Trophoblast cell (in vitro differentiated cells and primary cell): ENCODE results near the gene CDKAL1.

Experiments
- DNase-seq, 2 donors: peaks; one replicate each; pipeline ENCODE4 v3.0.0-alpha.2; 2016
- H2AFZ ChIP-seq: 2 replicates; pipeline ENCODE4 v1.6.1; 2013; ENCODE audit warnings: low read length, moderate library complexity, mild to moderate bottlenecking; ENCODE audit not compliant: insufficient read depth, poor library complexity
- H2AK5ac ChIP-seq: 2 replicates; pipeline ENCODE4 v1.6.1; 2013; ENCODE audit warnings: mild to moderate bottlenecking, low read length
- H2BK120ac ChIP-seq: 2 replicates; pipeline ENCODE4 v1.6.1; 2013; ENCODE audit warnings: low read length, mild to moderate bottlenecking, moderate library complexity; ENCODE audit not compliant: insufficient read depth, poor library complexity
- H2BK12ac ChIP-seq: 2 replicates; pipeline ENCODE4 v1.6.1; 2013; ENCODE audit warnings: mild to moderate bottlenecking, low read length, moderate library complexity
- H2BK5ac ChIP-seq: 2 replicates; pipeline ENCODE4 v1.6.1; 2013; ENCODE audit warnings: low read length, low read depth, moderate library complexity, mild to moderate bottlenecking; ENCODE audit not compliant: poor library complexity
- H3K14ac ChIP-seq: 2 replicates; pipeline ENCODE4 v1.6.1; 2013; ENCODE audit warnings: mild to moderate bottlenecking, low read length
- H3K18ac ChIP-seq: 2 replicates; pipeline ENCODE4 v1.6.1; 2013; ENCODE audit warnings: mild to moderate bottlenecking, low read length
- H3K23ac ChIP-seq: 2 replicates; pipeline ENCODE4 v1.6.1; 2013; ENCODE audit warnings: low read length
- H3K27ac ChIP-seq: 2 replicates; pipeline ENCODE4 v1.5.1; 2013; ENCODE audit warnings: low read depth, mild to moderate bottlenecking, inconsistent platforms, low read length, moderate library complexity
- H3K27me3 ChIP-seq: 2 replicates; pipeline ENCODE4 v1.6.1; 2013; ENCODE audit warnings: inconsistent platforms, mild to moderate bottlenecking, low read length, moderate library complexity; ENCODE audit not compliant: insufficient read depth
- H3K36me3 ChIP-seq, 2 experiments: 1 replicate in 1 of 2; 2 replicates in 1 of 2; pipeline ENCODE4 v1.6.1; 2013; ENCODE audit warnings: low read length in 2 of 2, mild to moderate bottlenecking in 2 of 2, moderate library complexity in 1 of 2; ENCODE audit not compliant: insufficient read depth in 2 of 2, control insufficient read depth in 1 of 2
- H3K4ac ChIP-seq: 2 replicates; pipeline ENCODE4 v1.6.1; 2013; ENCODE audit warnings: low read depth, mild to moderate bottlenecking, low read length, moderate library complexity
- H3K4me1 ChIP-seq, 2 experiments: 1 replicate in 1 of 2; 2 replicates in 1 of 2; pipeline ENCODE4 v1.6.1; 2013; ENCODE audit warnings: low read length in 2 of 2, mild to moderate bottlenecking in 2 of 2, moderate library complexity in 1 of 2; ENCODE audit not compliant: insufficient read depth in 2 of 2, control insufficient read depth in 1 of 2
- H3K4me2 ChIP-seq: 2 replicates; pipeline ENCODE4 v1.6.1; 2013; ENCODE audit warnings: inconsistent platforms, mild to moderate bottlenecking, low read length, moderate library complexity
- H3K4me3 ChIP-seq: 2 replicates; pipeline ENCODE4 v1.5.1; 2013; ENCODE audit warnings: mild to moderate bottlenecking, low read depth, low read length, inconsistent platforms
- H3K79me1 ChIP-seq: one replicate; pipeline ENCODE4 v1.6.1; 2013; ENCODE audit warnings: low read length
- H3K79me2 ChIP-seq: 2 replicates; pipeline ENCODE4 v1.6.1; 2013; ENCODE audit warnings: low read length, mild to moderate bottlenecking; ENCODE audit not compliant: control insufficient read depth, insufficient read depth, poor library complexity
- H3K9ac ChIP-seq: 2 replicates; pipeline ENCODE4 v1.6.1; 2013; ENCODE audit warnings: mild to moderate bottlenecking, low read length
- H3K9me3 ChIP-seq: 2 replicates; pipeline ENCODE4 v1.6.1; 2013; ENCODE audit warnings: low read depth, mild to moderate bottlenecking, control low read depth, inconsistent platforms, low read length; ENCODE audit not compliant: insufficient read depth
- H4K12ac ChIP-seq: 2 replicates; pipeline ENCODE4 v1.6.1; 2013; ENCODE audit warnings: low read depth, mild to moderate bottlenecking, low read length, moderate library complexity
- H4K8ac ChIP-seq: 2 replicates; pipeline ENCODE4 v1.6.1; 2013; ENCODE audit warnings: low read depth, mild to moderate bottlenecking, low read length, moderate library complexity
- H4K91ac ChIP-seq: one replicate; pipeline ENCODE4 v1.6.1; 2013; ENCODE audit warnings: low read depth, mild to moderate bottlenecking, low read length, moderate library complexity
- WGBS: extraction: QIAGEN DNeasy Blood & Tissue Kit; methylation state at CpG from one replicate; pipeline ENCODE4 v1.1.7; 2013; ENCODE audit warnings: missing lambda C conversion rate; ENCODE audit not compliant: insufficient read length, insufficient coverage; ENCODE audit errors: extremely low coverage; 5-methylcytosine and 5-hydroxymethylcytosine counted together

Gene CDKAL1

DNA sequence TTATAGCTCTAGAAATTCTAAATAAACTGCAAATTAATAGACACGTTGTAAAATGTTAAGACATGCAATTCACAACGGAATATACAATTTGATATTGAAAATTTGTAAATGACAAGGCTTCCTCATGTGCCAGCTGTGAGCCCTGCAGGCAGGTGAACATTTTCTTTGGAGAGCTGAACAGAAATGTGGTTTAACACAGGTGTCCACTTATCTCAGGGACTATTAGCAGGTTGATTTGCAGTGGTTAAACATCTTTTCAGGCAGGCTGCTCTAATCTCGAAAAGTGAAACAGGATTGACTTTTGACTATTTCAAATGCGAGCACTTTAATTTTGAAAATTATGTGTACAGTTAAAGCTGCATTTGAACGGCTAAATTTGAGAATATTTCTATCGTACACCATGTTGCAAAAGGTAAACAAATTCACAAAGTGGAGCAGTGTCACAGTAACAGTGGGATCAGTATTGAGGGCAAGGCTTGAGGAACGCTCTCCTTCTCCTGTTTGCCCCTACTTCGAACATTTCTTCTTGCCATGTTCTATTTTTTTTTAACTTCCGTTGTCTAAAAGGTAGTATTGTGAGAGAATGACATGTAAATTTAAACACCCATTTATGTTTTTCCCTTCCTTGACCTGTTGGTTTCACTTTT lies 210.8 kb downstream of the CDKAL1 start:
- no peaks in the 10 kb centered on the region for H3K4me1 ChIP-seq
- no peak overlapping the region for H4K91ac ChIP-seq
- H3K9me3 ChIP-seq = peaks cover 2% of the 10 kb centered on the region
- H3K9ac ChIP-seq = no peak overlapping the region
- no peak overlapping the region for H2BK12ac ChIP-seq
- no peak overlapping the region for H3K23ac ChIP-seq
- no peak overlapping the region for H3K18ac ChIP-seq
- H3K36me3 ChIP-seq = no peaks in the 10 kb centered on the region
- H3K79me2 ChIP-seq = no peaks in the 10 kb centered on the region
- WGBS = no CpG with 5 or more reads among the region's 9 CpGs
- H2AK5ac ChIP-seq = no peak overlapping the region
- no peak for DNase-seq
- no peaks in the 10 kb centered on the region for H3K79me1 ChIP-seq
- H3K27ac ChIP-seq = no peak overlapping the region
- no peak overlapping the region for H2AFZ ChIP-seq
- no peak overlapping the region for H4K8ac ChIP-seq
- H2BK120ac ChIP-seq = no peak overlapping the region
- no peak overlapping the region for H3K14ac ChIP-seq
- H3K27me3 ChIP-seq = no peaks in the 10 kb centered on the region
- no peak overlapping the region for H3K4me2 ChIP-seq
- no peak overlapping the region for H2BK5ac ChIP-seq
- no peak overlapping the region for H4K12ac ChIP-seq
- H3K4me3 ChIP-seq = no peak overlapping the region
- no peak overlapping the region for H3K4ac ChIP-seq

DNA sequence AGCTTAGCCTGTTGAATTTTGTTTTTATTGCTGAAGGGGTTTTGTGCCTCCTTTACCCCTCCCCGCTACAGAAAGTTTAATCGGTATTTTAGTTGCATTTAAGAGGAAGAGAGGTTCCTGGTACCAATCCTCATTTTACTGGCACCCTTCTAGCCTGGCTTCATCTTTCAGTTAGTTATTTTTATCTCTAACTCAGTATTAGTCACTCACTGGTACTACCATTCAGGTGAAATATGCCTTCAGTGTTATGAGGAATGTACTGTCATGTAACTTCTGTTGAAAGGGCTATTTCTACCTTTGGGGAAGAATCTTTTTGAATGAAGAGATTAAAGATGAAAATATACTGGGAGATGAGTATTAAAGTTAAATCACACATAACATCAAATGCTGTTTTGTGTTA lies 211.8 kb downstream of the CDKAL1 start:
- Histone ChIP-seq H4K91ac (no peak overlapping the region), H2AFZ (no peak overlapping the region), H3K14ac (no peak overlapping the region), H3K36me3 (no peaks in the 10 kb centered on the region), H4K12ac (no peak overlapping the region), H3K27ac (no peak overlapping the region), H3K79me2 (no peaks in the 10 kb centered on the region), H3K27me3 (no peaks in the 10 kb centered on the region), H2BK5ac (no peak overlapping the region), H4K8ac (no peak overlapping the region), H3K4me1 (no peaks in the 10 kb centered on the region), H2AK5ac (no peak overlapping the region), H3K23ac (no peak overlapping the region), H3K4me2 (no peak overlapping the region), H3K4ac (no peak overlapping the region), H2BK12ac (no peak overlapping the region), H3K79me1 (no peaks in the 10 kb centered on the region), H3K18ac (no peak overlapping the region), H3K4me3 (no peak overlapping the region), H3K9me3 (peaks cover 2% of the 10 kb centered on the region), H2BK120ac (no peak overlapping the region), H3K9ac (no peak overlapping the region)
- DNase-seq = no peak
- WGBS = no CpG with 5 or more reads among the region's 2 CpGs

DNA sequence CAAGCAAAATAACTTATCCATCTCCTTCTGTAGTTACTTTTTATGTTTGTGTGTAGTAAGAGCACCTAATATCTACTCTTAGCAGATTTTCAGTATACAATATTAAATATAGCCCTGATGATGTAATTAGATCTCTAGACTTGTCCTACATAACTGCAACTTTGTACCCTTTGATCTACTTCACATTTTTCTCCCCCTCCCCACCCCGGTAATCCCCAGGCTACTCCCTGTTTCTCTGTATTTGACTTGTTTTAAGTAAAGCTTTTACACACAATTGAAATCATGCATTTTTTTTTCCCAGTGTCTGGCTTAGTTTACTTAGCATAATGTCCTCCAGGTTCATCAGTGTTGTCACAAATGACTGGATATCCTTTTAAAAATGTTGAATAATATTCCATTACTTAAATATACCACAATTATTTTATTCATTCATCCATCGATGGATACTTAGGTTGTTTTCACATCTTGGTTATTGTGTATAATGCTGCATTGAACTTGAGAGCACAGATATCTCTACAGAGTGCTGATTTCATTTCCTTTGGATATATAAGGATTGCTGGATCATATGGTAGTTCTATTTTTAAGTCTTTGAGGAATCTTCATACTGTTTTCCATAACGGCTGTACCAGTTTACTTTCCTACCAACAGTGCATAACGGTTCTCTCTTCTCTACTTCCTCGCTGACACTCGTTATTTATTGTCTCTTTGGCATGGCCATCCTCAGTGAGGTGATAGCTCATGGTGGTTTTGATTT lies 212.7 kb downstream of the CDKAL1 start:
- H2AK5ac ChIP-seq = no peak overlapping the region
- H3K18ac ChIP-seq = no peak overlapping the region
- H4K8ac ChIP-seq = no peak overlapping the region
- no peak overlapping the region for H3K14ac ChIP-seq
- no peaks in the 10 kb centered on the region for H3K27me3 ChIP-seq
- H3K4me3 ChIP-seq = no peak overlapping the region
- H2AFZ ChIP-seq = no peak overlapping the region
- no peak overlapping the region for H3K27ac ChIP-seq
- no peak overlapping the region for H4K91ac ChIP-seq
- WGBS = 33% methylated on average over 1 of the region's 6 CpGs
- H3K4ac ChIP-seq = no peak overlapping the region
- no peak overlapping the region for H2BK12ac ChIP-seq
- H3K23ac ChIP-seq = no peak overlapping the region
- H3K36me3 ChIP-seq = no peaks in the 10 kb centered on the region
- H3K4me2 ChIP-seq = no peak overlapping the region
- no peak overlapping the region for H4K12ac ChIP-seq
- no peak overlapping the region for H2BK5ac ChIP-seq
- no peaks in the 10 kb centered on the region for H3K4me1 ChIP-seq
- H3K79me2 ChIP-seq = no peaks in the 10 kb centered on the region
- H3K9ac ChIP-seq = no peak overlapping the region
- H2BK120ac ChIP-seq = no peak overlapping the region
- peaks cover 2% of the 10 kb centered on the region for H3K9me3 ChIP-seq
- DNase-seq = no peak
- no peaks in the 10 kb centered on the region for H3K79me1 ChIP-seq

DNA sequence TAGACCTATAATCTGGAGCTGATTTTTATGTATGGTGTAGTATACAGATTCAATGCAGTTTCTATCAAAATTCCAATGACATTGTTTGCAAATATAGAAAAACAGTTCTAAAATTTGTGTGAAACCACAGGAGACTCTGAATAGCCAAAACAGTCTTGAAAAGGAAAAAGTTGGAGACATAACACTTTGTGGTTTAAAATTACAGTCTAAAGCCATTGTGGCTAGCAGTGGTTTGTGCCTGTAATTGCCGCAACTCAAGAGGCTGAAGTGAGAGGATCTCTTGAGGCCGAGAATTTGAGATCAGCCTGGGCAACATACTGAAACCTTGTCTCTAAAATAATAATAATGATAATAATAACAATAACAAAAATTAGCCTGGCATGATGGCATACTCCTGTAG lies 213.7 kb downstream of the CDKAL1 start:
- Histone ChIP-seq H3K79me1 (no peaks in the 10 kb centered on the region), H3K23ac (no peak overlapping the region), H2AK5ac (no peak overlapping the region), H4K12ac (no peak overlapping the region), H2BK12ac (no peak overlapping the region), H3K18ac (no peak overlapping the region), H2AFZ (no peak overlapping the region), H2BK120ac (no peak overlapping the region), H4K8ac (no peak overlapping the region), H3K4ac (no peak overlapping the region), H3K79me2 (no peaks in the 10 kb centered on the region), H3K4me2 (no peak overlapping the region), H3K27me3 (no peaks in the 10 kb centered on the region), H3K4me1 (no peaks in the 10 kb centered on the region), H2BK5ac (no peak overlapping the region), H3K9ac (no peak overlapping the region), H3K36me3 (no peaks in the 10 kb centered on the region), H3K27ac (no peak overlapping the region), H3K9me3 (peaks cover 2% of the 10 kb centered on the region), H4K91ac (no peak overlapping the region), H3K4me3 (no peak overlapping the region), H3K14ac (no peak overlapping the region)
- WGBS = no CpG with 5 or more reads among the region's 2 CpGs
- no peak for DNase-seq
